ENCODE measurements around the gene PTGR1.
"Not testable (repeated sequence)": the region's sequence is repeated elsewhere in the genome, so short reads cannot be mapped to it uniquely, and the experiment has no call there.

PTGR1 gene

DNA sequence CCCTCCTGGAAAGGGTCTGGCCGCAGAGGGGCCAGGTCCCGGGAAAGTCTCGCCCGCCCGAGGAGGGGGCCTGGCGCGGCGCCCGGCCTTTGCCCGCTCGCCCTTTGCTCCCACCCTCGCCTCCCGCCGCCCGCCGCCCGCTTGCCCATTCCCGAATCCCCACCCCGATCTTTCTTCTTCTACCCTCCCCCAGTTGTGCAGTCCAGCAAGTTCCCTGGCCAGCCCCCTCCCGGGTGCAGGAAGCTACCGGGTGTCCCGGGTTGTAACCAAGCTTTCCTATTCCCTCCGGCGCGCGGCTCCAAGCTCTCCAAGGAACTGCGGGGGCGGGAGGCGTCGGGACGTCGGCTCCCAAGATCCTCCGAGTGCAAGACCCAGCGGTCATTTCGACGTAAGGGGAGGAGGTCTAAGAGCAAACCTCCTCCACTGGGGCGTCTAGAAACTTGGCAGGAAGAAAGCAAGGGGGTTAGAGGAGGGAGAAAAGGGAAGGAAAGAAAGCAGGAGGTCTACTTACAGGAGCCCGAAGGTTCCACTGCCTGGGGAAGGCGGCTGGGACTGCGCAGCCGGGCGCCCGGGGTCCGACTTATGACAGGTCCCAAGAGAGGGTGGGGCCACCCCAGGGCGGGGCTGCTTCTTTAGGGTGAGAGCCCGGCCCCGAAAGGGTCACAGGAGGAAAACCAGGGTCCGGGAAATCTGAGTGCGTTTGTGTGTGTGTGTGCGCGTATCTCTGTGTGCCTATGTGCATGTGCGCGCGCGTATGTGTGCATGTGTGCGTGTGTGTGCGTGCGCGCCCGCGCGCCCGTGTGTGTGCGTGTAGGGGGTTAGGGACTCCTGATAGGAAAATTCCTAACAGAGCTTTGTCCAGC is at the start of gene PTGR1:
Gene PTGR1 (minus strand): TSS at position 556 of the 863 bp plus-strand sequence. CDS start 2,225 bp downstream, outside the sequence.
- in situ Hi-C loops (cut with HindIII; ENCODE audit: low sequenced_read_pairs): no loop called here

GRCh38 chr9:111649016-111649415 is 49.6 kb upstream of the PTGR1 start:
- in situ Hi-C loops (cut with HindIII; ENCODE audit: low sequenced_read_pairs): no loop called here

GRCh38 chr9:111648066-111648465 is 48.6 kb upstream of the PTGR1 start:
- in situ Hi-C loops (cut with HindIII; ENCODE audit: low sequenced_read_pairs): no loop called here

DNA sequence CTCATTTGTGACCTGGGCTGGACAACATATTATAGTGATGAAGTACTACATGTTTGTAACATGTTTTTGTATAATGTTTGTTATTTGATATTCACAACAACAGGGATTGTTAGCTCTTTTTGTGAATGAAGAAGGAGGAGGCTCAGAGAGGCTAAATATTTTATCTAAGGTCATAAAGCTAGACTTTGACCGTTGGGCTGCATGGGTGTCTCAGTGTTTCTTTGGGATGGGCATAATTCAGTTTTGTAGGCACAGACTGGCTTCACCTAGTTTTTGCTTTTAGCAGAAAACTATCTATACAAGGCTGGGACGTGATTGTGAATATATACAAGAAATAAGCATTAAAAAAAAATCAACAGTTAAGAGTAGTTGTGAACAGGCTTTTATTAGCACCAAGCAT is 47.0 kb upstream of the PTGR1 start:
- in situ Hi-C loops (cut with HindIII; ENCODE audit: low sequenced_read_pairs): no loop called here

DNA sequence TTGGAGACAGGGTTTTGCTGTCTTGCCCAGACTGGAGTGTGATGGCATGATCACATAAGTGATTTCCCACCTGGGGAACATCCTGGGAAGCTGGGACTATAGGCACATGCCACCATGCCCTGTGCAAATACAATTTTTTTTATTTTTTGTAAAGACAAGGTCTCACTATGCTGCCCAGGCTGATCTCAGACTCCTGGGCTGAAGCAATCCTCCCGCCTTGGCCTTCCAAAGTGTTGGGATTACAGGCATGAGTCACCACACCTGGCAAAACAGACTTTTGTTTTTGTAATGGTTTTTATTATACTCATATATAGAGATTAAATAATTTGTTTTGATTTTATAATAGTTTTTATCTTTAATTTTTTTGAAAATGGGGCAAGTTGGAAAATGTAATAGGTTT is 46.4 kb upstream of the PTGR1 start:
- in situ Hi-C loops (cut with HindIII; ENCODE audit: low sequenced_read_pairs): no loop called here

GRCh38 chr9:111644195-111644772 is 44.8 kb upstream of the PTGR1 start:
- in situ Hi-C loops (cut with HindIII; ENCODE audit: low sequenced_read_pairs): no loop called here

GRCh38 chr9:111637421-111637950 is 38.0 kb upstream of the PTGR1 start:
- in situ Hi-C loops (cut with HindIII; ENCODE audit: low sequenced_read_pairs): no loop called here

GRCh38 chr9:111634860-111635259 is 35.4 kb upstream of the PTGR1 start:
- in situ Hi-C loops (cut with HindIII; ENCODE audit: low sequenced_read_pairs): no loop called here

- in situ Hi-C loops (cut with HindIII; ENCODE audit: low sequenced_read_pairs): no loop called here
Observed at GRCh38 chr9:111633389-111633736, 33.9 kb upstream of the PTGR1 start.

GRCh38 chr9:111632695-111633388 is 33.4 kb upstream of the PTGR1 start:
- in situ Hi-C loops (cut with HindIII; ENCODE audit: low sequenced_read_pairs): no loop called here

DNA sequence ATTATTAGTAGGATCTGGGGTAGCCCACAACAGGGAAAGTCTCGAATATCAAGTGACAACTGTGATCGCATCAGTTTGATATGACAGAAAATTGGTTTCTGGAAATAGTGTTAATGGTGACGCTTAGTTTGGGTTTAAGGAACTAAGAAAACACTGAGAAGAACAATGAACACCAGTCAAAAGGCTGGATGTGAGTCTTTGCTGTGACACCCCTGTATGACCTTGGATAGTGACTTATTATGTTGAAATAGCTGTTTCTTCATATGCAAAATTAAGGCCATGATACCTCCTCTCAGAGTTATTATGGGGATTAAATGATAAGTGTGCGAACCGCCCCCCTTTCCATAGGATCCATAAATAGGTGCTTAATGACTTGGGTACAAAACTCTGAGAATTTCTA is 32.6 kb upstream of the PTGR1 start:
- in situ Hi-C loops (cut with HindIII; ENCODE audit: low sequenced_read_pairs): no loop called here

- in situ Hi-C loops (cut with HindIII; ENCODE audit: low sequenced_read_pairs): no loop called here
Observed at GRCh38 chr9:111631214-111631971, 31.9 kb upstream of the PTGR1 start, which contains the start of gene DNAJC25. Gene DNAJC25, plus strand, starts transcription at chr9:111631334. Its CDS starts 74 bp downstream, at chr9:111631408.

DNA sequence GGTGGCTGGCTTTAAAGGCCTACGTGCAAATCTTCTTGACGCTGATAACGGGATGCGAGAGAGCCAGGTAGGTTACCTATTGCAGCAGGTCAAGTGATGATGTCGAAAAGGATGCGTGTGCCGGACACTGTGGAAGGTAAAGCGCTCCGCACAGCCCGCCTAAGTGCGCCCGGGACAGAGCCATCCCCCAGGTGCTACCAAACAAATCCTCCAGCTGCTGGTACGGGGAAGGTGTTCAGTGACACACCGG is 31.4 kb upstream of the PTGR1 start:
- in situ Hi-C loops (cut with HindIII; ENCODE audit: low sequenced_read_pairs): no loop called here

DNA sequence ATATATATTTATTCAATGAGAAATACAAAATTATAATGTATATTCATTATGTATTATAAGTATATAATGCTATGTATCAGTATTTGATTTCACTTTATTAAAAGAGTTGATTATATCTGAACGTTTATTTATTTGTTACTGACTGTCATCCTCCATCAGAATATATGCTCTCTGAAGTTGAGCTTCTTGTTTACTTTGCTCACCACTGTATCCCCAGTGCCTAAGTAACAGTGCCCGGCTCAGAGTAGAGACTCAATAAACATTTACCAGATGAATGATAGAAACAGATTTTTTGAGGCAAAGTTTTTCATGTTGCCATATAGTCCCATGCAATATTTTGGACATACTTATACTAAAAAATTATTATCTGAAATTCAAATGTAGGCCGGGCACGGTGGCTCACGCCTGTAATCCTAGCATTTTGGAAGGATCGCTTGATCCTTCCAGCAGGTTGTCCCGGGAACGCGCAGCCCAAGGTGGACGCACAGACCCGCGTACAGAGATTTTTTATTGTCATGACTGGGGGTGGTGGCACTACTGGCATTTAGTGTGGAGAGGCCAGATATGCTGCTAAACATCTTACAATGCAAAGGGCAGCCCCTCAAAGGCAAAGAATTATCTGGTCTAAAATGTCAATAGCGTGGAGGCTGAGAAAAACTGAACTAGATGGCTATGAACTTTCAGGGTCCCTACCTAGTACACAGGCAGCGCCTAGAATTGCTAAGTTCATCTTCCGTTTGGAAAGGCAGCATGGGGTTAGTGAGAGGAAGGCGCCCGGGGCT is 30.9 kb upstream of the PTGR1 start:
- in situ Hi-C loops (cut with HindIII; ENCODE audit: low sequenced_read_pairs): no loop called here

- in situ Hi-C loops (cut with HindIII; ENCODE audit: low sequenced_read_pairs): no loop called here
Observed at GRCh38 chr9:111628411-111628810, 29.0 kb upstream of the PTGR1 start.

DNA sequence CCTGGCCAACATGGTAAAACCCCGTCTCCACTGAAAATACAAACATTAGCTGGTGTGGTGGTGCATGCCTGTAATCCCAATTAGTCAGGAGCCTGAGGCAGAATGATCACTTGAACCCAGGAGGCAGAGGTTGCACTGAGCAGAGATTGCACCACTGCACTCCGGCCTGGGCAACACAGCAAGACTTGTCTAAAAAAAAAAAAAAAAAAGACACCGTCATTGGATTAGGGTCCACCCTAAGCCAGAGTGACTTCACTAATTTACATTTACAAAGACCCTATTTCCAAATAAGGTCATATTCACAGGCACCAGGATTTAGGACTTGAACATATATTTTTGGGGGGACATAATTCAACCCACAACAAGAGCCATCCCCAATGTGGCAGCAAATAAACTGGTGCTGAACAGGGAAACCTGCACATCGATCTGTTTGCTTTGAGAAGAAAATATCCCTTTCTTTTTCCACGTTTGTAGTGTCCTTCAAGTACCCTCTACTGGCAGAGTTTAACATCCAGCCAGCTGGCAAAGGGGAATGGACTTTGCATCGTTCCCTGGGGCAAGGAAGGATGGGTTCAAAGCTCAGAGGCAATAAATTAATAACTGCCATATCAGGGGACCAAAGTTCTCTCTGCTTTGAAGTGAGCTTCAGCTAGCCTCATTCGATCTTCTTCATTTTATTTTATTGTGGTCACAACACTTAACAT is 28.0 kb upstream of the PTGR1 start:
- in situ Hi-C loops (cut with HindIII; ENCODE audit: low sequenced_read_pairs): no loop called here

- in situ Hi-C loops (cut with HindIII; ENCODE audit: low sequenced_read_pairs): no loop called here
Observed at GRCh38 chr9:111622626-111623025, 23.2 kb upstream of the PTGR1 start.

- in situ Hi-C loops (cut with HindIII; ENCODE audit: low sequenced_read_pairs): no loop called here
Observed at GRCh38 chr9:111621895-111622480, 22.5 kb upstream of the PTGR1 start.

DNA sequence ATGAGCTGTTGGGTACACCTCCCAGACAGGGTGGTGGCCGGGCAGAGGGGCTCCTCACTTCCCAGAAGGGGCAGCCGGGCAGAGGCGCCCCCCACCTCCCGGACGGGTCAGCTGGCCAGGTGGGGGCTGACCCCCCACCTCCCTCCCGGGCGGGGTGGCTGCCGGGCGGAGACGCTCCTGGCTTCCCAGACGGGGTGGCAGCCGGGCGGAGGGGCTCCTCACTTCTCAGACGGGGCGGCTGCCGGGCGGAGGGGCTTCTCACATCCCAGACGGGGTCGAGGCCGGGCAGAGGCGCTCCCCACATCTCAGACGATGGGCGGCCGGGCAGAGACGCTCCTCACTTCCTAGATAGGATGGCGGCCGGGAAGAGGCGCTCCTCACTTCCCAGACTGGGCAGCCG is 17.9 kb upstream of the PTGR1 start:
- in situ Hi-C loops (cut with HindIII; ENCODE audit: low sequenced_read_pairs): not testable (repeated sequence)

All from endothelial cell of hepatic sinusoid (primary cell).